Cardiac muscle cell (in vitro differentiated cells and primary cell): ENCODE data around the gene CACNA1E. TPM values are rescaled to one million over a fixed set of nuclear protein-coding genes. Genes with fewer than 3 reads are reported as not detected.

Source experiments
- DNase-seq, 2 donors: peaks; one replicate each; pipeline versions ENCODE4 v3.0.0 to v3.0.0-alpha.2; 2010 to 2017; ENCODE audit warnings: low read depth in 1 of 2, low spot score in 1 of 2
- H3K27ac ChIP-seq: fragments of 200-600 bp; sonication (generic); 2 replicates; pipeline ENCODE4 v1.5.1; 2016
- H3K27me3 ChIP-seq: fragments of 200-600 bp; sonication (generic); 2 replicates; pipeline ENCODE4 v1.6.0; 2016; ENCODE audit warnings: control low read depth
- H3K36me3 ChIP-seq: fragments of 200-600 bp; sonication (generic); 2 replicates; pipeline ENCODE4 v1.5.1; 2016; ENCODE audit warnings: control low read depth
- H3K4me1 ChIP-seq: fragments of 200-600 bp; sonication (generic); 2 replicates; pipeline ENCODE4 v1.8.1; 2017; ENCODE audit warnings: low read depth, mild to moderate bottlenecking, mixed run types
- H3K4me3 ChIP-seq: fragments of 200-600 bp; sonication (generic); 2 replicates; pipeline ENCODE4 v1.5.1; 2016; ENCODE audit warnings: mild to moderate bottlenecking
- H3K9me3 ChIP-seq: fragments of 200-600 bp; sonication (generic); 2 replicates; pipeline ENCODE4 v1.5.1; 2017; ENCODE audit warnings: low read depth, mild to moderate bottlenecking, control low read depth
- polyA plus RNA-seq: library from polyadenylated mRNA; unstranded; fragments of >200 nt; fragmentation: Nextera tagmentation; extraction: Ambion mirVana; gene quantifications from 2 replicates; pipeline ENCODE4 v1.2.1, GENCODE V29; 2016
- total RNA-seq: library from RNA; depleted of rRNA; stranded (reverse); fragments of >200 nt; gene quantifications from 2 replicates; pipeline ENCODE4 v1.2.3, GENCODE V29; 2016
- TF ChIP-seq, protein P1 (sequence below): IDR thresholded peaks from 2 replicates; pipeline ENCODE4 v1.5.1; 2012; ENCODE audit warnings: low read depth, mild to moderate bottlenecking, low read length

CACNA1E gene
- total and polyA plus RNA-seq, 2 experiments from 2014 or later, result 0.36 TPM; not detected in 1

DNA sequence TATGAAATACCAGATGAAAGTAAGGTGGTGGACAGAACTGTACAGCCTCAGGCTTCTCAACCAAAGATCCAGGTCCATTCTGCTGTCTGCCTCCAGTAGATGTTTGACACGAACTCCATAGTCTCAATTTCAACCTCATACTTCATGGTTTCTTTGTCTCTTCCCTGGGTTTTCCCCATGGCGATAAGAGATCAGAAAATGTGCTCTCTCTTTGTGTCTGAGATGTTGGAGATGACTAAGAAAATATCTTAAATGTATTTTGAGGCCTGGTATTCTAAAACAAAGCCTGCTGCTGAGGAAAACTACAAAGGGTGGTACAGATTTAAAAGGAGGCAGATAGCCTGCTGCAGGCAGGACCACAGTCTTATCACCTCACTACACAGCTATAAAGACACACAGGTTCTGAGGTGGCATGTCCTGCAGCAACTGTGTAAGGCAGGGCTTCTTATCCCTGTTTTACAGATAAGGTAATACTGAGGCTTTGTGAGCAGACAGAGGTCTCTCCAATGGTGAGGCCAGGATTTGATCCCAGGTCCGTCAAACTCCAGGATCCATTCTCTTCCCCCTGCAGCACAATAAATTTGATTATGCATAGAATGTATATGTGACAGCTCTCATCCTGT, 40.0 kb upstream of the CACNA1E start:
- no peaks in the 10 kb centered on the region for H3K9me3 ChIP-seq
- no peak overlapping the region for H3K4me3 ChIP-seq
- TF ChIP-seq, protein P1, sequence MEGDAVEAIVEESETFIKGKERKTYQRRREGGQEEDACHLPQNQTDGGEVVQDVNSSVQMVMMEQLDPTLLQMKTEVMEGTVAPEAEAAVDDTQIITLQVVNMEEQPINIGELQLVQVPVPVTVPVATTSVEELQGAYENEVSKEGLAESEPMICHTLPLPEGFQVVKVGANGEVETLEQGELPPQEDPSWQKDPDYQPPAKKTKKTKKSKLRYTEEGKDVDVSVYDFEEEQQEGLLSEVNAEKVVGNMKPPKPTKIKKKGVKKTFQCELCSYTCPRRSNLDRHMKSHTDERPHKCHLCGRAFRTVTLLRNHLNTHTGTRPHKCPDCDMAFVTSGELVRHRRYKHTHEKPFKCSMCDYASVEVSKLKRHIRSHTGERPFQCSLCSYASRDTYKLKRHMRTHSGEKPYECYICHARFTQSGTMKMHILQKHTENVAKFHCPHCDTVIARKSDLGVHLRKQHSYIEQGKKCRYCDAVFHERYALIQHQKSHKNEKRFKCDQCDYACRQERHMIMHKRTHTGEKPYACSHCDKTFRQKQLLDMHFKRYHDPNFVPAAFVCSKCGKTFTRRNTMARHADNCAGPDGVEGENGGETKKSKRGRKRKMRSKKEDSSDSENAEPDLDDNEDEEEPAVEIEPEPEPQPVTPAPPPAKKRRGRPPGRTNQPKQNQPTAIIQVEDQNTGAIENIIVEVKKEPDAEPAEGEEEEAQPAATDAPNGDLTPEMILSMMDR, result no peak
- no peak for DNase-seq
- H3K4me1 ChIP-seq, result no peaks in the 10 kb centered on the region
- peaks cover 7% of the 10 kb centered on the region for H3K27me3 ChIP-seq
- no peak overlapping the region for H3K27ac ChIP-seq
- no peaks in the 10 kb centered on the region for H3K36me3 ChIP-seq

DNA sequence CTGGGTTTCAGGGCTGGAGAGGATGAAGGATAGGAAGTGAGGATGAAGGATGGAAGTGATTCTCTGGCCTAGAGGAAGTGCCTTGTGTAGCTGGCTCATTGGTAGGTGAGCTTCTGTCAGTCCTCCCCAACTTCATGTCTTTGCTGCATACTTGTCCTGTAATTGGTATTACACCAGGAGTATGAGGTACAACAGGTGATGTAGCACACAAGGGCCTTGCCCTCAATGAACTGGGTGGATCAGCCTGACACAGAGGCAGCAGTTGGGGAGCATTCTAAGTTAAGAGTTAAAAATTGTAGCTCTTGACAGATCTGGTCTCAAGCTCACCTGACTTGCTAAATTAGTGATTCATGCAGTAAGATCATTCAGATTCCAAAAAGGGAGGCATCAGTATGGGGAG, 37.9 kb upstream of the CACNA1E start:
- Histone ChIP-seq H3K36me3 (no peaks in the 10 kb centered on the region), H3K27me3 (peaks cover 5% of the 10 kb centered on the region), H3K4me3 (no peak overlapping the region), H3K27ac (no peak overlapping the region), H3K4me1 (no peaks in the 10 kb centered on the region), H3K9me3 (no peaks in the 10 kb centered on the region)
- DNase-seq, result no peak
- TF ChIP-seq, protein P1, result no peak

DNA sequence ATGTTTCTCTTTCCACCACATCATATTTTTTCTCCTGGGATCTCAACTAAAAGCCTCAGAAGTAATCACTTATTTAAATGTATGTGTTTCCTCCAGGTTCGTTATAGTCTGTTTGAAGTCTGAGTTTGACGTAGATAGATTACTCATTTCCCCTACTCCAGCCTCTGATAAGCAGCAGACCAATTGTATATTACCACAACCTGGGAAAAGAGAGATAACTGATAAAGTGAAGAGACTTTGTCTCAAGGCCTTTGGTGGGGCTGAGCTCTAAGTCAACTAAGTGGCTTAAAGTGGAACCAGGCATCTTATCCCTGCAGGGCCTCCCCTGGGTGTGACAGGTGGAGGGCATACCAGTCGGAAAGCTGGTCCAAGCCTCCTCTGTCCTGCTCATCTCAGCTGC, 34.9 kb upstream of the CACNA1E start:
- H3K9me3 ChIP-seq, result no peaks in the 10 kb centered on the region
- no peaks in the 10 kb centered on the region for H3K4me1 ChIP-seq
- H3K36me3 ChIP-seq, result no peaks in the 10 kb centered on the region
- H3K27ac ChIP-seq, result no peak overlapping the region
- no peak for DNase-seq
- H3K4me3 ChIP-seq, result no peak overlapping the region
- peaks cover 5% of the 10 kb centered on the region for H3K27me3 ChIP-seq
- TF ChIP-seq, protein P1, result no peak

DNA sequence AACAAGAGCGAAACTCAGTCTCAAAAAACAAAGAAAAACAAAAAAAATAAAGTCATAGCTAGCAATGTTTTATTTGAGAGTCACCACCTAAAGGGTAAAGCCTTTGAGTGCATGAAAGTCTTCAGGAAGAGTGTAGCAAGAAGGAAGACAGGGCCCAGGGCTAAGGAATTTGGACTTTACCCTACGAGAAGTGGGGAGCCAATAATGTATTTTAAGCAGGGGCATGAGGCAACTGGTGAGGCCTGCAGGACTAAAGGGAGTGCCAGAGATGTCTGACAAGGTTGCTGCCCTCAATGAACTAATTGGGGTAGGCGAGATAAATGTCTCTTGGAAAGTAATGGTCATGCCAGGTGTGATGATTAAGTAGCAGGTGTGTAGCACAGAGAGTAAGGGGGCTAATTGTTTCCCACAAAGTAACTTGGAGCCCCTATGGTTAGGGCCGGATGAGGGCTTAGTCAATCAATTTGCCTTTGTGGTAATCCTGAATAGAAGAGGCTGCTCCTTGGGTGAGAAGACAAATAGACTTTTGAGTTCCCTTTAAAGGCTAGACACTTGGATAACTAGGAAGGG, 31.6 kb upstream of the CACNA1E start:
- Histone ChIP-seq H3K27me3 (no peaks in the 10 kb centered on the region), H3K36me3 (no peaks in the 10 kb centered on the region), H3K9me3 (no peaks in the 10 kb centered on the region), H3K4me1 (no peaks in the 10 kb centered on the region), H3K4me3 (no peak overlapping the region), H3K27ac (no peak overlapping the region)
- no peak for DNase-seq
- TF ChIP-seq, protein P1, result no peak

DNA sequence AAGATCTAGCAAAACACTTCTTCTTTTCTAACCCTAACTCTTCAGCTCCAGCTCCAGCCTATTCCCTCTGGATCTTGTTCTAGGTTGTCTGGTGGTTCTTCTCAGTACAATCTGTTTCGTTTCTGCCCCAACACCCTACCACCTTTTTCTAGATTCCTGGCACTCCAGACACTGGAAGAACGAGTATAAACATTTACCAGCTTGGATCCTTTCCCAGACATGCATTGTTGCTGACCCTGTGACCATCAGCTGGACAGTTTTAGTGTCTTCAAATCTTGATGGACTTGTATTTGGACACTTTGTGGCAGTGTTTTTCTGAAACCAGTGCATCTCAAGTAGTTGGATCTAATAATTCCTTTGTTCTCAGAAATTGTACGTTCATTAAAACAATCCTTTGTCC, 30.6 kb upstream of the CACNA1E start:
- H3K4me3 ChIP-seq, result no peak overlapping the region

More for the DNA sequence above, 30.6 kb upstream of the CACNA1E start:
- Histone ChIP-seq H3K4me1 (no peaks in the 10 kb centered on the region), H3K27ac (no peak overlapping the region), H3K36me3 (no peaks in the 10 kb centered on the region), H3K27me3 (no peaks in the 10 kb centered on the region), H3K9me3 (no peaks in the 10 kb centered on the region)
- TF ChIP-seq, protein P1, result no peak
- DNase-seq, result no peak
